HAP-1 (cell line): Measurements from ENCODE around the gene ZNF831.

Source experiments
- DNase-seq, 2 experiments: peaks; one replicate each; pipeline ENCODE4 v3.0.0-alpha.2; 2016 to 2020; ENCODE audit warnings: low spot score in 2 of 2
- H3K27me3 ChIP-seq: fragments of 250-450 bp; sonication (Bioruptor Pico); 2 replicates; pipeline ENCODE4 v1.5.1; 2020; ENCODE audit warnings: low read depth, mild to moderate bottlenecking, moderate library complexity
- H3K36me3 ChIP-seq: fragments of 250-450 bp; sonication (Bioruptor Pico); replicated peaks from 2 replicates; pipeline ENCODE4 v1.5.1; 2020; ENCODE audit warnings: mild to moderate bottlenecking
- H3K4me1 ChIP-seq: fragments of 250-450 bp; sonication (Bioruptor Pico); 2 replicates; pipeline ENCODE4 v1.5.1; 2020; ENCODE audit warnings: mild to moderate bottlenecking
- H3K4me3 ChIP-seq: fragments of 250-450 bp; sonication (Bioruptor Pico); 2 replicates; pipeline ENCODE4 v1.5.1; 2020; ENCODE audit warnings: mild to moderate bottlenecking, moderate library complexity
- H3K9me3 ChIP-seq: fragments of 250-450 bp; sonication (Bioruptor Pico); 2 replicates; pipeline ENCODE4 v1.5.1; 2020; ENCODE audit warnings: mild to moderate bottlenecking, moderate library complexity
- in situ Hi-C: fragments of 300-500 bp; cut with MboI; formaldehyde crosslinking; loops from 3 replicates; pipeline ENCODE4 v1.14.3; 2020; ENCODE audit warnings: low sequenced_read_pairs, inconsistent platforms, mixed read lengths

ZNF831 gene

GRCh38 chr20:59258221-59258621 is 94.6 kb downstream of the ZNF831 start:
- Histone ChIP-seq H3K27me3 (peaks cover 5% of the 10 kb centered on the region; the same call in 1 of the 2 replicates), H3K36me3 (no peaks in the 10 kb centered on the region), H3K4me3 (no peak overlapping the region), H3K9me3 (no peaks in the 10 kb centered on the region), H3K4me1 (no peaks in the 10 kb centered on the region)
- in situ Hi-C loops = no loop called here
- DNase-seq = no peak

- no peak for DNase-seq
- Histone ChIP-seq H3K27me3 (peaks cover 5% of the 10 kb centered on the region; the same call in 1 of the 2 replicates), H3K36me3 (no peaks in the 10 kb centered on the region), H3K4me3 (no peak overlapping the region), H3K9me3 (no peaks in the 10 kb centered on the region), H3K4me1 (no peaks in the 10 kb centered on the region)
- in situ Hi-C loops = no loop called here
Measured at GRCh38 chr20:59259946-59260345, 96.3 kb downstream of the ZNF831 start.

- no peaks in the 10 kb centered on the region for H3K36me3 ChIP-seq
- DNase-seq = no peak
- peaks cover 9% of the 10 kb centered on the region; the same call in 1 of the 2 replicates for H3K27me3 ChIP-seq
- no peaks in the 10 kb centered on the region for H3K9me3 ChIP-seq
- in situ Hi-C loops = no loop called here
- H3K4me3 ChIP-seq = no peak overlapping the region
- H3K4me1 ChIP-seq = no peaks in the 10 kb centered on the region
Measured at GRCh38 chr20:59265298-59265697, 101.7 kb downstream of the ZNF831 start.

- Histone ChIP-seq H3K27me3 (0 out of 2 replicates have a peak, but pooled peaks cover 4% of the 10 kb centered on the region), H3K36me3 (no peaks in the 10 kb centered on the region), H3K4me3 (no peak overlapping the region), H3K9me3 (no peaks in the 10 kb centered on the region), H3K4me1 (no peaks in the 10 kb centered on the region)
- DNase-seq = no peak
- in situ Hi-C loops = no loop called here
Measured at GRCh38 chr20:59268870-59269269, 105.2 kb downstream of the ZNF831 start.

- no peak overlapping the region for H3K4me3 ChIP-seq
- H3K36me3 ChIP-seq = no peaks in the 10 kb centered on the region
- in situ Hi-C loops = no loop called here
- no peaks in the 10 kb centered on the region for H3K9me3 ChIP-seq
- H3K27me3 ChIP-seq = 0 out of 2 replicates have a peak, but pooled peaks cover 4% of the 10 kb centered on the region
- H3K4me1 ChIP-seq = no peaks in the 10 kb centered on the region
- DNase-seq = peak in 1 of 2 experiments; percentile 2
Measured at GRCh38 chr20:59269411-59270025, 105.9 kb downstream of the ZNF831 start.

- H3K4me1 ChIP-seq = no peaks in the 10 kb centered on the region
- H3K36me3 ChIP-seq = no peaks in the 10 kb centered on the region
- in situ Hi-C loops = no loop called here
- 0 out of 2 replicates have a peak, but pooled peaks cover 4% of the 10 kb centered on the region for H3K27me3 ChIP-seq
- no peak for DNase-seq
- no peaks in the 10 kb centered on the region for H3K9me3 ChIP-seq
- H3K4me3 ChIP-seq = no peak overlapping the region
Measured at GRCh38 chr20:59270380-59270779, 106.8 kb downstream of the ZNF831 start.

- no peak for DNase-seq
- H3K27me3 ChIP-seq = no peaks in the 10 kb centered on the region
- no peak overlapping the region for H3K4me3 ChIP-seq
- H3K9me3 ChIP-seq = no peaks in the 10 kb centered on the region
- in situ Hi-C loops = no loop called here
- no peaks in the 10 kb centered on the region for H3K4me1 ChIP-seq
- no peaks in the 10 kb centered on the region for H3K36me3 ChIP-seq
Measured at GRCh38 chr20:59273739-59274357, 110.2 kb downstream of the ZNF831 start.

GRCh38 chr20:59276938-59277337 is 113.3 kb downstream of the ZNF831 start:
- in situ Hi-C loops = no loop called here
- H3K9me3 ChIP-seq = no peaks in the 10 kb centered on the region
- DNase-seq = no peak
- H3K4me1 ChIP-seq = no peaks in the 10 kb centered on the region
- no peaks in the 10 kb centered on the region for H3K27me3 ChIP-seq
- no peaks in the 10 kb centered on the region for H3K36me3 ChIP-seq
- no peak overlapping the region for H3K4me3 ChIP-seq

- no peak for DNase-seq
- Histone ChIP-seq H3K27me3 (no peaks in the 10 kb centered on the region), H3K4me1 (no peaks in the 10 kb centered on the region), H3K9me3 (no peaks in the 10 kb centered on the region), H3K4me3 (no peak overlapping the region), H3K36me3 (no peaks in the 10 kb centered on the region)
- in situ Hi-C loops = no loop called here
Measured at GRCh38 chr20:59284470-59284869, 120.8 kb downstream of the ZNF831 start.

GRCh38 chr20:59289994-59290393 is 126.4 kb downstream of the ZNF831 start:
- in situ Hi-C loops = no loop called here
- DNase-seq = no peak
- H3K9me3 ChIP-seq = no peaks in the 10 kb centered on the region
- H3K36me3 ChIP-seq = no peaks in the 10 kb centered on the region
- no peaks in the 10 kb centered on the region for H3K4me1 ChIP-seq
- H3K27me3 ChIP-seq = no peaks in the 10 kb centered on the region; the same call in 1 of the 2 replicates
- H3K4me3 ChIP-seq = no peak overlapping the region

GRCh38 chr20:59291740-59292383 is 128.2 kb downstream of the ZNF831 start:
- no peaks in the 10 kb centered on the region for H3K36me3 ChIP-seq
- no peaks in the 10 kb centered on the region for H3K4me1 ChIP-seq
- in situ Hi-C loops = no loop called here
- H3K4me3 ChIP-seq = no peak overlapping the region
- no peak for DNase-seq
- no peaks in the 10 kb centered on the region; the same call in 1 of the 2 replicates for H3K27me3 ChIP-seq
- no peaks in the 10 kb centered on the region for H3K9me3 ChIP-seq

- DNase-seq = no peak
- Histone ChIP-seq H3K4me3 (no peak overlapping the region), H3K36me3 (no peaks in the 10 kb centered on the region), H3K9me3 (no peaks in the 10 kb centered on the region), H3K27me3 (no peaks in the 10 kb centered on the region; the same call in 1 of the 2 replicates), H3K4me1 (no peaks in the 10 kb centered on the region)
- in situ Hi-C loops = no loop called here
Measured at GRCh38 chr20:59295531-59295930, 131.9 kb downstream of the ZNF831 start.

GRCh38 chr20:59297686-59298085 is 134.1 kb downstream of the ZNF831 start:
- Histone ChIP-seq H3K4me1 (no peaks in the 10 kb centered on the region), H3K27me3 (no peaks in the 10 kb centered on the region), H3K4me3 (no peak overlapping the region), H3K36me3 (no peaks in the 10 kb centered on the region), H3K9me3 (no peaks in the 10 kb centered on the region)
- peak; percentile 55 to 68 for DNase-seq
- in situ Hi-C loops = no loop called here

- Histone ChIP-seq H3K4me1 (no peaks in the 10 kb centered on the region), H3K27me3 (no peaks in the 10 kb centered on the region), H3K36me3 (no peaks in the 10 kb centered on the region), H3K4me3 (no peak overlapping the region), H3K9me3 (no peaks in the 10 kb centered on the region)
- in situ Hi-C loops = no loop called here
- DNase-seq = no peak
Measured at GRCh38 chr20:59299945-59300332, 136.3 kb downstream of the ZNF831 start.
